ENCODE data around the gene S1PR4.

DNA sequence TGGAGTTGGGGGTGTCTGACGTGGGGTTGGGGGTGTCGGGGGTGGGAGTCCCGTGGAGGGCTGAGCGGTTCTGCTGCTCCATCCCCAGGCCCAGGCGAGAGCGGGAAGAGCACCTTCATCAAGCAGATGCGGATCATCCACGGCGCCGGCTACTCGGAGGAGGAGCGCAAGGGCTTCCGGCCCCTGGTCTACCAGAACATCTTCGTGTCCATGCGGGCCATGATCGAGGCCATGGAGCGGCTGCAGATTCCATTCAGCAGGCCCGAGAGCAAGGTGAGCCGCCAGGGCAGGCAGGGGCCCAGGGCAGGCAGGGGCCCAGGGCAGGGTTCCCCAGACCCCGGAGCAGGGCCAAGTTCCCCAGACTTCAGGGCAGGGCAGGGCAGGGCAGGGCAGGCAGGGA is 30.1 kb upstream of the S1PR4 start:
- TF ChIP-seq, protein P1, sequence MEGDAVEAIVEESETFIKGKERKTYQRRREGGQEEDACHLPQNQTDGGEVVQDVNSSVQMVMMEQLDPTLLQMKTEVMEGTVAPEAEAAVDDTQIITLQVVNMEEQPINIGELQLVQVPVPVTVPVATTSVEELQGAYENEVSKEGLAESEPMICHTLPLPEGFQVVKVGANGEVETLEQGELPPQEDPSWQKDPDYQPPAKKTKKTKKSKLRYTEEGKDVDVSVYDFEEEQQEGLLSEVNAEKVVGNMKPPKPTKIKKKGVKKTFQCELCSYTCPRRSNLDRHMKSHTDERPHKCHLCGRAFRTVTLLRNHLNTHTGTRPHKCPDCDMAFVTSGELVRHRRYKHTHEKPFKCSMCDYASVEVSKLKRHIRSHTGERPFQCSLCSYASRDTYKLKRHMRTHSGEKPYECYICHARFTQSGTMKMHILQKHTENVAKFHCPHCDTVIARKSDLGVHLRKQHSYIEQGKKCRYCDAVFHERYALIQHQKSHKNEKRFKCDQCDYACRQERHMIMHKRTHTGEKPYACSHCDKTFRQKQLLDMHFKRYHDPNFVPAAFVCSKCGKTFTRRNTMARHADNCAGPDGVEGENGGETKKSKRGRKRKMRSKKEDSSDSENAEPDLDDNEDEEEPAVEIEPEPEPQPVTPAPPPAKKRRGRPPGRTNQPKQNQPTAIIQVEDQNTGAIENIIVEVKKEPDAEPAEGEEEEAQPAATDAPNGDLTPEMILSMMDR (conservative IDR thresholded peaks at IDR 0.05; ENCODE audit: low read depth, low read length): no peak
- no peak for TF ChIP-seq EZH2 (IDR thresholded peaks at IDR 0.05; ENCODE audit: low read length, unreplicated experiment)
- TF ChIP-seq EZH2phosphoT487 (IDR thresholded peaks at IDR 0.05; ENCODE audit: borderline replicate concordance, low read length): no peak
